NT2/D1 (cell line): ENCODE measurements around the gene FLNB.

ENCODE experiments used
- SUZ12 ChIP-seq: IDR thresholded peaks from 2 replicates; pipeline ENCODE4 v1.6.1; 2011; ENCODE audit not compliant: insufficient read length, insufficient read depth; ENCODE audit errors: extremely low read depth
- YY1 ChIP-seq: IDR thresholded peaks from 2 replicates; pipeline ENCODE4 v1.6.1; 2011; ENCODE audit not compliant: insufficient read length, insufficient read depth
- ZNF274 ChIP-seq: IDR thresholded peaks from 2 replicates; pipeline ENCODE4 v1.6.1; 2011; ENCODE audit warnings: mild to moderate bottlenecking, low read depth, low read length

DNA sequence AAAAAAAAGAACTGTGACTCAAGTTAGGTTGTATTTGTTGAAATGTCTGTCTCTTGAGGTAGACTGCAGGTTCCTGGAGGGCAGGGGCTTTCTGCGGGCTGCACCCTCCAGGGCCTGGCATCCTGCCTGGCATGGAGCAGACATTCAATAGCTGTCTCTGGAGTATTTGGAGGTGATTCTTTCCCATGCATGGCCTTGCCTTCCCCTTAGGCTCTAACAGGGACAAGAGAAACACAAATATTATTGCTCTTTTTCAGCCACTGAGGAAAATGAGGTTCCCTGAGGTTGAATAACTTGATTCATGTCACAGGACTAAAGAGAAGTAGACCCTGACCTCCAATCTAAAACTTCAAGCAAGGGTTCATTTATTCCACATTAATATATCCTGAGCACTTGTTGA, 18.6 kb upstream of the FLNB start:
- no peak for TF ChIP-seq YY1
- TF ChIP-seq ZNF274 = no peak
- TF ChIP-seq SUZ12 = no peak
